ENCODE measurements around the gene RSBN1. TPM values are rescaled to one million over a fixed set of nuclear protein-coding genes. Genes with fewer than 3 reads are reported as not detected.

The RSBN1 gene
- total RNA-seq, 1 experiment from 2014 or later = 8.4 TPM

GRCh38 chr1:113836534-113836933 lies 24.3 kb upstream of the RSBN1 start:
- intact Hi-C loops (cut with micrococcal nuclease) = loop anchor here (5.0 to 10.0 kb wide), 2 partner anchors 126 to 448 kb away; no protein-coding TSS in a partner anchor
- POLR2A ChIA-PET (ENCODE audit: unreplicated experiment) = no interaction called here
- BruUV-seq (replicated peaks) = no TSS peak

GRCh38 chr1:113835686-113836290 lies 23.5 kb upstream of the RSBN1 start:
- peak; percentile 75 for DNase-seq
- no TSS peak for BruUV-seq (replicated peaks)
- Histone ChIP-seq H3K36me3 (ENCODE audit: low read depth, low read length) (no peaks in the 10 kb centered on the region), H2AFZ (ENCODE audit: low read length) (no peak overlapping the region), H3K9me3 (ENCODE audit: low read length) (no peaks in the 10 kb centered on the region), H3K9me2 (replicated peaks; ENCODE audit: low read length) (no peaks in the 10 kb centered on the region), H3K9ac (ENCODE audit: low read length) (no peak overlapping the region), H3K79me2 (ENCODE audit: low read length) (no peaks in the 10 kb centered on the region), H4K20me1 (ENCODE audit: low read length) (no peaks in the 10 kb centered on the region), H3K27me3 (ENCODE audit: low read length) (no peaks in the 10 kb centered on the region), H3K4me1 (ENCODE audit: insufficient read depth, low read length) (no peaks in the 10 kb centered on the region), H3K4me2 (ENCODE audit: low read length) (no peak overlapping the region), H3K4me3 (ENCODE audit: low read length) (no peak overlapping the region), H3K27ac (ENCODE audit: low read length) (no peak overlapping the region), H3F3A (ENCODE audit: low read length, unreplicated experiment) (no peaks in the 10 kb centered on the region)
- intact Hi-C loops (cut with micrococcal nuclease) = loop anchor here (1.0 to 10.0 kb wide), 3 partner anchors 69 to 449 kb away; partner anchors contain the start of gene AP4B1
- ATAC-seq = no peak
- POLR2A ChIA-PET (ENCODE audit: unreplicated experiment) = interaction anchor here (0.5 kb wide), 1 partner anchor 128 kb away, joined by 3 read pairs; no protein-coding TSS in a partner anchor
- CTCF ChIA-PET = no interaction called here
- no peak for TF ChIP-seq EZH2 (IDR thresholded peaks at IDR 0.05; ENCODE audit: low read length, unreplicated experiment)
- TF ChIP-seq CTCF (conservative IDR thresholded peaks at IDR 0.05; ENCODE audit: low read depth, low read length) = peak; percentile 62
- TF ChIP-seq EZH2phosphoT487 (IDR thresholded peaks at IDR 0.05; ENCODE audit: borderline replicate concordance, low read length) = no peak

More at GRCh38 chr1:113836534-113836933, 24.3 kb upstream of the RSBN1 start:
- no peaks in the 10 kb centered on the region for H3K79me2 ChIP-seq (ENCODE audit: low read length)
- no peak overlapping the region for H3K4me2 ChIP-seq (ENCODE audit: low read length)
- H3K27ac ChIP-seq (ENCODE audit: low read length) = no peak overlapping the region
- no peaks in the 10 kb centered on the region for H3K27me3 ChIP-seq (ENCODE audit: low read length)
- H3K9ac ChIP-seq (ENCODE audit: low read length) = no peak overlapping the region
- TF ChIP-seq EZH2phosphoT487 (IDR thresholded peaks at IDR 0.05; ENCODE audit: borderline replicate concordance, low read length) (no peak), EZH2 (IDR thresholded peaks at IDR 0.05; ENCODE audit: low read length, unreplicated experiment) (no peak), CTCF (conservative IDR thresholded peaks at IDR 0.05; ENCODE audit: low read depth, low read length) (no peak)
- no peak overlapping the region for H3K4me3 ChIP-seq (ENCODE audit: low read length)
- H3K9me3 ChIP-seq (ENCODE audit: low read length) = no peaks in the 10 kb centered on the region
- H3K9me2 ChIP-seq (replicated peaks; ENCODE audit: low read length) = no peaks in the 10 kb centered on the region
- H4K20me1 ChIP-seq (ENCODE audit: low read length) = no peaks in the 10 kb centered on the region
- no peak overlapping the region for H2AFZ ChIP-seq (ENCODE audit: low read length)
- no peaks in the 10 kb centered on the region for H3K4me1 ChIP-seq (ENCODE audit: insufficient read depth, low read length)
- H3K36me3 ChIP-seq (ENCODE audit: low read depth, low read length) = no peaks in the 10 kb centered on the region
- DNase-seq (no peak), ATAC-seq (no peak)
- H3F3A ChIP-seq (ENCODE audit: low read length, unreplicated experiment) = no peaks in the 10 kb centered on the region
- CTCF ChIA-PET = no interaction called here

GRCh38 chr1:113834716-113835115 lies 22.4 kb upstream of the RSBN1 start:
- Histone ChIP-seq H3K79me2 (ENCODE audit: low read length) (no peaks in the 10 kb centered on the region), H3K27ac (ENCODE audit: low read length) (no peak overlapping the region), H3K36me3 (ENCODE audit: low read depth, low read length) (no peaks in the 10 kb centered on the region), H3K4me2 (ENCODE audit: low read length) (no peak overlapping the region), H3K4me3 (ENCODE audit: low read length) (no peak overlapping the region), H3K4me1 (ENCODE audit: insufficient read depth, low read length) (peaks cover 2% of the 10 kb centered on the region; the same call in 1 of the 2 replicates), H3K9me2 (replicated peaks; ENCODE audit: low read length) (no peaks in the 10 kb centered on the region), H4K20me1 (ENCODE audit: low read length) (no peaks in the 10 kb centered on the region), H3F3A (ENCODE audit: low read length, unreplicated experiment) (no peaks in the 10 kb centered on the region), H3K9me3 (ENCODE audit: low read length) (no peaks in the 10 kb centered on the region), H3K9ac (ENCODE audit: low read length) (no peak overlapping the region), H3K27me3 (ENCODE audit: low read length) (no peaks in the 10 kb centered on the region), H2AFZ (ENCODE audit: low read length) (no peak overlapping the region)
- ChIA-PET POLR2A (ENCODE audit: unreplicated experiment) (no interaction called here), CTCF (no interaction called here)
- peak; percentile 9 for DNase-seq
- TF ChIP-seq EZH2 (IDR thresholded peaks at IDR 0.05; ENCODE audit: low read length, unreplicated experiment) (no peak), EZH2phosphoT487 (IDR thresholded peaks at IDR 0.05; ENCODE audit: borderline replicate concordance, low read length) (no peak), CTCF (conservative IDR thresholded peaks at IDR 0.05; ENCODE audit: low read depth, low read length) (no peak)
- BruUV-seq (replicated peaks) = no TSS peak
- ATAC-seq = no peak
- intact Hi-C loops (cut with micrococcal nuclease) = loop anchor here (1.0 to 10.0 kb wide), 3 partner anchors 70 to 450 kb away; partner anchors contain the start of gene AP4B1

All from PC-3 (cell line).